Activated CD4-positive, CD25-positive, alpha-beta regulatory T cell treated with anti-CD3 and anti-CD28 coated beads, Interleukin-2, amount 50 U/mL, for 24 hours (primary cell): Measurements from ENCODE around the gene ADARB2.
"Not testable (repeated sequence)": the region's sequence is repeated elsewhere in the genome, so short reads cannot be mapped to it uniquely, and the experiment has no call there.

Experiments used
- ATAC-seq, 2 donors: fragments of 150-1000 bp; cut with Tn5 transposase; one replicate each; pipeline ENCODE4 v1.10.0; 2021; ENCODE audit warnings: mild to moderate bottlenecking in 1 of 2, moderate library complexity in 1 of 2

The ADARB2 gene

DNA sequence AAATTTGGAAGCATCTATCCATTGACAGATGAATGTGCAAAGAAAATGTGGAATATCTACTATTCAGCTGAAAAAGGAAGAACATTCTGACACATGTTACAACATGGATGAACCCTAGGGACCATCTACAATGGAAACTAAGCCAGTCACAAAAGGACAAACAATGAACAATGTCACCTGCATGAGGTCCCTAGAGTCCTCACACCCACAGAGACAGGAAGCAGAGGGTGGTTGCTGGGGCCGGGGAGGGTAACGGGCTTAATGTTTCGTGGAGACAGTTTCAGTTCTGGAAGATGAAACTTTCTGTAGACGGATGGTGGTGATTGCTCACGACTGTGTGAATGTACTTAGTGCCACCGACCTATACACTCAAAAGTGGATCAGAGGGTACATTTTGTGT is 282.9 kb downstream of the ADARB2 start:
- peak; percentile 27 to 51 for ATAC-seq

DNA sequence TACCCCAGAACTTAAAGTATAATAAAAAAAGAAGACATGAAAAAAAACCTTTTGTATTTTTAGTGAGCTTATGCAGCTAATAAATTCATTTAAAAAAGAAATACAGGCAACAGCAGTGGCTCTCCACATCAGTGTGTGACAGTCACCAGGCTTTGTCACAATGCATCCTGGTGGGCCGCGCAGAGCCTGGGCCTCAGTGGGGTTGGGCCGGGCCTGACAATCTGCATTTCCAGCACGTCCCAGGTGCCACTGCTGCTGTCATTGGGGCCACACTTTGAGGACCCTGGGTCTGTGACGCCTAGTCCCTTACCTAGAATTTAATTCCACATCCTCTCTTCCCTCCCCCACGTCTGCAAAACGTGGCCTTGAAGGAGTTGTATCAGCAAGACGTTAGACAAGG is 284.5 kb downstream of the ADARB2 start:
- no peak for ATAC-seq

DNA sequence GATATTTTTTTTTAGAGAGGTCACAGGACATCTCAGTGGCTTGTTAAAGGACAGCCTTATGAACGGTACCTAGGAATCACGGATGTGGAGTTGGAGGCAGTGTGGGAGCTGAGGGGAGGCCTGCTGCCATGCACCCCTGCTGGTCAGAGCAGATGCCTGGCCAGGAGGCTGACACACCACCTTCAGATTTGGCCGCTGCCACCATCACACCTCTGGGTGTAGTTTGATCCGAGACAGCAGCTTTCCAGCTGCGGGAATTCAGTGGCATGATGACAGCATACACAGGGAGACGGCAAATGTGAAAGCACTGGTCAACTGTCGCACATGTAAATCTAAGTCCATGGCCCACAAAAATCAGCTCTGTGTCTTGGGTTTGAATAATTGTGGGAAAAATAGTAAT is 285.4 kb downstream of the ADARB2 start:
- no peak for ATAC-seq

DNA sequence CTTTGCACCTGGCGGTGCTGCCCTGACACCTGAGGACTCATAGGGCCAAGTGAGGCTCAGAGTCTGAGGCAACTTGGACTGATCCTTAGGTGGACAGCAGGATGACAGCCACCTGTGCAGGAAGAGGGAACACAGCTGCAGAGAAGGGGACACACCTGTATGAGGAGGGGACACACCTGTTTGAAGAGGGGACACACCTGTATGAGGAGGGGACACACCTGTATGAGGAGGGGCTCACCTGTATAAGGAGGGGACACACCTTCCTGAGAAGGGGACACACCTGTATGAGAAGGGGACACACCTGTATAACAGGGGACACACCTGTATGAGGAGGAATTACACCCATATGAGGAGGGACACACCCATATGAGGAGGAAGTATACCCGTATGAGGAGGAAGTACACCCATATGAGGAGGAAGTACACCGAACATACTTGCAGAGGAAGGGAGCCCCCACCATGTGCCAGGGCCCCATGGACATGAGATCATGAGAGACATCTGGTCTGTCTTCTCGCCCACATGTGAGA is 285.9 kb downstream of the ADARB2 start:
- ATAC-seq = no peak

DNA sequence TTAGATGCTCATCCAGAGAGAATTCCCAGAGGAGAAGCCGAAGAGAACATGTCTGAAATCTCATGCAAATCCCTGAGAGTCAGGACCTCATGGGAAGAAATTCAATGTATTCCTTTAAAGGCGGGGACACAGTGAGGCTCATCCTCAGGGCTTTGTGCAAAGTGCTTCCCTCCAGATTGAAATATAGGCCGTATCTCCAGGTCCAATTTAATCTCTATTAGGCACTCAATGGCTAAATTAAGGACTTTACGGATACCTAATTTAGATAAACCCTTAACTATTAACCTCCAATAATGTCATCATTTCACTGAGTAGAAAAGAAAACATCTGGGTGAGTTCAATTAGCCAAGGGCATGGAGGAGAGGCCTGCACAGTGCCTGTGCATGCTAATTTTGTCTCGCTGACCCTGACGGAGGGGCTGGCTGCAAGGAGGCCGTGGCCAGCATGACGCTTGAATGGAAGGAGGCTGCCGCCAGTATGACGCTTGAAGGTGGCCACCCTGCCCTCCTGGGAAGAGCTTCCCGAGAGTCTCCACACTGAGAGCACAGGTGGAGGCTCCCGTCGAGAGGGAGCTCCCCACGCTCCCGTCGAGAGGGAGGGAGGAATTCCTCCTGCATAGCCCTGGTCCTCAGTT is 287.6 kb downstream of the ADARB2 start:
- ATAC-seq = no peak

DNA sequence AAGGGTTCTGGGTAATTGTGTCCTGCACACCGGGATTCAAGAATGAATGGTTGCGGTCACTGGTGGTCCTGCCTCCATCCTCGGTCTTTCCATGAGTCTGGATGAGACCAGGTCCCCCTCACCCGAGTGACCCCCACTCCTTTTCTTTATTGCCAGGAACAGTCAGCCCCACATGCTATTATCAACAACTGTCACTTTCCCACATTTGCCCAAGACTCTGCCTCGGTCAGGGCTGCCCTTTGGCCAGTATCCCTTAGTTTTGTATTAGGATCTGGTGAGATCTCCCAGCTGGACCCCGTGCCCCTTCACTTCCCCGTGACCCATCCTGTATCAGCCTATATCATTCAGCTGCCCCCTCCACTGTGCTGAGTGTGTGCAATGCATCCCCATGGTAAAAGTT is 288.3 kb downstream of the ADARB2 start:
- no peak for ATAC-seq

DNA sequence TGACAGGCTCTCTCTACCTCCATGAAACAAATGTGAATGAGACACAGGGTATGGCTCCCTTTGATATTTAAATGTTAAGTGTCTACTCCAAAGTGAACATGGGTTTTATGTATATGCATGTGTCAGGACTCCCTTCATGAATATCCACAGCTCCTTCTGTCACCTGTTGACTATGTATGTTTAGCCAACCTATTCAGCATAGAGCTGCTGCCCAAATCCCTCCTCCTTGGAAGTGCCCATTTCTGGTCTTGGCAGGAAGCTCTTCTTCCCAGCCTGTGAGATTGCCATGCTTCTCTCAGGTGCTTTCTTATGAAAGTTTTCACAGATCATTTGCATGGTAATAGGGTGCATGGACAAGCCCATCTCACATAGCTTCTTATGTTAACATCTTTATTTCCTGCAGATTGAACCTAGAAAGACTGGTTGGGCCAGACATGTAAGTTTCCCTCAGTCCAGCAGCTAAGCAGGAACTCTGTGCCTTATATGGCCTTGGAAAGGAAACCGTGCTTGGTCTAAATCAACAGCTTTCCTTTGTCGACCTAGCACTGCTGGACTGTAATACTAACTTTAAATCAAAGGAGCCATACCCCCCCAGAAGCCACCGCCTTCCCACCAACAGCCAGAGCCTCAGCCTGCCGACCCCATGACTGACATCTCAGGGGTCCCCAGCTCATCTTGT is 288.9 kb downstream of the ADARB2 start:
- no peak for ATAC-seq

DNA sequence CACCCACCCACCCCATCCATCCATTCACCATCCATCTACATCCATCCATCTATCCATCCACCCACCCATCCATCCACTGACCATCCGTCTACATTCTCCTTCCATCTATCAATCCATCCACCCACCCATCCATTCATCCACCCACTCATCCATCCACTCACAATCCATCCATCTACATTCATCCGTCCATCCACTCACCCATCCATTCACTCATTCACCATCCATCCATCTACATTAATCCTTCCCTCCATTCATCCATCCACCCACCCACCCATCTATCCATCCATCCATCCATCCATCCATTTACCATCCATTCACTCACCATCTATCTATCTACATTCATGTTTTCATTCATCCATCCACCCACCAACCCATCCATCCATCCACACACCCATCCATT is 292.5 kb downstream of the ADARB2 start:
- ATAC-seq = no peak

DNA sequence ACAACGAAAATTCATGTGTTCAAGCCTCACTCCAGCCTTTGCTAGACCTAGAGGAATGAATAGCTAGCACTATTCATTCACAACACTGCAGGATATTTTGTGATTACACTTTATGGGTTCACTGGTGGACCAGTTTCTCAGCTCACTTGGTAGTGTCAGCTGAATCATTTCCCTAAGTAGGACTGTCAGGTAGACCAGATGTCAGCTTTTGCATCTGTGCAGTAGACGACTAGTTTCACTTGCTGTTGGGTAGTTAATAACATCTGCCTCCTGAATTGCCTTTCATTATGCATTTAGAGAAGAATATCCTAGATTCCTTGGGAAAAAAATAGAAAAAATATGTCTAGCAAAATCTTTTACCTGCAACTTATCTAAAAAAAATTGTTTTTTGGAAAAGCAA is 296.4 kb downstream of the ADARB2 start:
- no peak for ATAC-seq

DNA sequence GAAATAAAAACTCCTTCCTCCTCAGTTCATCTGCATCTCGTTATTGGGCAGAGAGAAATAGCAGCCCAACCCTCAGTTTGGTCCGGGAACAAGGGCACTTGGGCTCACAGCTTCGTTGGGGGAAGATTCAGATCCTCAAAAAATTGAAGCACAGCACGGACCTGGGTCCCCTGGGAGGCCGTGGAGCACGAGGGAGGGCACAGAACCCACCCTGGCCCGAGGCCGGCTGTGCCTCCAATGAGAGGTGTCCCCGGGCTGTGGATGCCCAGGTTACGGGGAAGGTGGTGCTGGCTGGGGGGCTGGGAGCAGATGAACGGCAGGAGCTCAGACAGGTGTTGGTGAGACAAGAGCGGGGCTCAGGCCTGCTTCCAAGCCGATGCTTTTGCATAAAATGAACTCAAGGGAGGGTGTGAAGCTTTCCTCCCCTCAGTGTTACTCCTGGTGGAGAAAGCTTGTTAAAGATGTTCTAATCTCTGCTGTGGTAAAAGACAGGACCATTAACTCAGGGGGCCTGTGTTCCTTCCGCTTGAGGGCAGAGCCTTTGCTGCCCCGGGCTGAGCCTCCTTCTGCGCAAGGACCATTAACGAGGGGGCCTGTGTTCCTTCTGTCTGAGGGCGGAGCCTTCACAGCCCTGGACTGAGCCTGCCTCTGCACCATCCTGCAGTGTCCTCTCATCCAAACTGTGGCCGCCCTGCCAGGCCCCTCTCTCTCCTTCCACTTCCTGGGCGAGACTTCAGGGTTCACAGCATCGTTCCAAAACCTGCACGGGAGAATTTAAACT is 302.2 kb downstream of the ADARB2 start:
- ATAC-seq = no peak

DNA sequence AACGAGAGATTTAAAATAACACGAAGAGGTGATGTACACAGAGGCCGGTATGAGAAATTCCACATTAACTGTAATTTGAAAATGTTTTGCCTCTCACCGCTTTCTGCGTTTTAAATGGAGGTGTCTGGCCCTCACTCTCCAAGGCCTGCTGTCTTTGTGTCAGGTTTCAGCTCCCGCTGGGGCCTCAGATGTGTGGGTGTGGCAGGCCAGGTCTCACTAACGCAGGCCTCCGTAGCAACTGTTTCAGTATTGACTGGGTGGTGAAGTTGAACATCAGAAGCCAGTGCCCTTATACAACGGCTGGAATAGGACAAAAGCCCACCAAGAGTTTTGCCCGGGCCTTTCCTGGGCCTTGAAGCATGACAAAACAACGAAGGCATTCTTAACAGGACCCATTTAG is 303.1 kb downstream of the ADARB2 start:
- no peak for ATAC-seq

DNA sequence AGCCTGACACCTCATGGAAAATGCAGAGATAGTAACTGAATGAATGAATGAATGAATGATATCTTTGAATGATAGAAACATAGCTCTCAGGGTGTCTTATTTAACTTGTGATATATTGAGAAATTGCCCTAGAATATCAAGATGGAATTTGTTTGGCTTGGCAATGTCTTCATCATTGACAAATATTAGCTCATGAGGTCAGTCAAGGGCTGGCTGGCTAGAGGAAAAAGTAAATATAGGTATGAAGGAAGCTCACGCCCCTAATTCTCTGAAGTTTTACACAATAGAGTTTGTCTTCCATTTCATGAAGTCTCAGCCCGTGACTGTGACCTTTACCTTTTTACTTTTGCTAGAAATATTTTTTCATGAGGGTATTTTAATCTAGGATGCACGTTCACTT is 305.2 kb downstream of the ADARB2 start:
- no peak for ATAC-seq

DNA sequence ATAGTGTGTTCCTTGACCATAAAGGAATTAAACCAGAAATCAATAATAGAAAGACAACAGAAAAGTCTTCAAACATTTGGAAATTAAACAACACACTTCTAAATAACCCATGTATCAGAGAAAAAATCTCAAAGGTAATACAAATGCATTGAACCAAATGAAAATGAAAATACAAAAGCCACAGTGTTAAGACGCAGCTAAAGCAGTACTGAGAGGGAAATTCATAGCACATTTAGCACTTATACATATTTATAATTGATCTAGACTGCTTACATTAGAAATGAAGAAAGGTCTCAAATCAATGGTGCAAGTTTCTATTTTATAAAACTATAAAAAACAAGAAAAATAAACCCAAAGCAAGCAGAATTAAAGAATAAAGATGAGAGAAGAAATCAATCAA is 306.1 kb downstream of the ADARB2 start:
- no peak for ATAC-seq

DNA sequence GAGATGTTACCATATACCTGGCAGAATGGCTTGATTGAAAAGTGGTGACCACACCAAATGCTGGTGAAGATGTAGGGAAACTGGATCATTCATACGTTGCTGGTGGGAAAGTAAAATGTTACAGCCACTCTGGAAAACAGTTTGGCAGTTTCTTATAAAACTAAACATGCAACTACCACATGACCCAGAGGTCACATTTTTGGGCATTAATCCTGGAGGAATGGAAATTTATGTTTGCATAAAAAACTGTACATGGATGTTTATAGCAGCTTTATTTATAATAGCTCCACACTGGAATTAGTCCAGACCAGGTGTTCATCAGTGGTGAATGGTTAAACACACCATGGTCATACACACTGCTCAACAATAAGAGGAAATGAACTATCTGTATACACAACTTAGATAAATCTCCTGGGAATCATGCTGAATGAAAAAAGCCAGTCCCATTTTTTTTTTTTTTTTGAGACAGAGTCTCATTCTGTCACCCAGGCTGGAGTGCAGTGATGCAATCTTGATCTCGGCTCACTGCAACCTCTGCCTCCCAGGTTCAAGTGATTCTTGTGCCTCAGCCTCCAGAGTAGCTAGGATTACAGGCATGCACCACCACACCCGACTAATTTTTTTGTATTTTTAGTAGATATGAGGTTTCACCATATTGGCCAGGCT is 309.7 kb downstream of the ADARB2 start:
- ATAC-seq = not testable (repeated sequence)

DNA sequence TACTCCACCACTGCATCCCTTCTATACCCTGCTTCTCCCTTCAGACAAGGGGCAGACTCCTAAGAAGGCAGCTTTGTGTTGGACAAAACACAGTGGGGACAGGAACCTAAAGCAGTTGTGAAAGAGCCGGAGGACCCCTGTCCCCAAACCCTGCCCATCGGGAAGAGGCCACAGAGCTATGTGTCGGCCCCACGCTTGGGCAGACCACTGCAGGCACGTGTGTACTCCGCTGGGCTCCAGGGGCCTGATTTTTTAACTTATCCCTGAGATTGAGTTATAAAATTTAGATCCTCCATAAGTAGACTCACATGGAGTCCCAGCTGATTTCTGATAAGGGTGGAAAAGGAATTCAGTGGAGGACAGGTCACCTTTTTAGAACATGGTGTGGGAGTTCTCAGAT is 310.5 kb downstream of the ADARB2 start:
- no peak for ATAC-seq

DNA sequence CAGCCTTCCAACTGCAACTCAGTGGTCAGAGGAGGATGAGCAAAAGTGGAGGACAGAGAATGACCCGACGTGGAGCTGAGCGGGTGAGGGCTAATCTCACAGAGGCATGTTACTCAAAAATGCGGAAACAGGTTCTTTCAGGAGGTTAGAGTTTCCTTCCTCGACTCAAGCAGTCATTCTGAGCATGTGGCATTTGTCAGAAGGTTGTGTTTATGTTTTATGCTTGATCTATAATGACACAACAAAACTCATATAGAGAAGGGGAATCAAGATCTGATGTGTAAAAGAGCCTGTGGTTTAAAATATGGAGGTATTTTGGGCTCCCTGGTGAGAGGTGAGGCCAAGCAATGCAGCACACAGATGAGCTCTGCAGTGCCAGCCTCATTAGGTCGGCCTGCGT is 311.4 kb downstream of the ADARB2 start:
- ATAC-seq = peak in 1 of 2 donors; percentile 50

DNA sequence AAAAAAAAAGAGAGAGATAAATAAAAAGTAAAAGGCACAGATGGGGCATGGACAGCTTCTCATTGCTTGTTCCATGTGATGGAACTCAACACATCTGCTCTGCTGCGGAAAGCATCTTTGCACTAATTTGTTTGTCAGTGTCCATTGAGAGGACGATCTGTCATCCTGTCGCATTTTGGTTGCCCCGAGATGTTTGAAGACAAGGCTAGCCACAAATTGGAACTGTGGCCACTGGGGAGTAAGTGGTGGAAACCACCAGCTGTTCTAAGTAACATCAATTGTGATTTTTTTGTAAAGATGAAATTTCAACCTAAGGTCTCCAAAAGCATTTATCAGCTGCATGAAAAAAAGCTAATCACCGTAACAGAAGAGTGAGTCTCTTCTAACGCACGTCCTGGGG is 312.7 kb downstream of the ADARB2 start:
- no peak for ATAC-seq

DNA sequence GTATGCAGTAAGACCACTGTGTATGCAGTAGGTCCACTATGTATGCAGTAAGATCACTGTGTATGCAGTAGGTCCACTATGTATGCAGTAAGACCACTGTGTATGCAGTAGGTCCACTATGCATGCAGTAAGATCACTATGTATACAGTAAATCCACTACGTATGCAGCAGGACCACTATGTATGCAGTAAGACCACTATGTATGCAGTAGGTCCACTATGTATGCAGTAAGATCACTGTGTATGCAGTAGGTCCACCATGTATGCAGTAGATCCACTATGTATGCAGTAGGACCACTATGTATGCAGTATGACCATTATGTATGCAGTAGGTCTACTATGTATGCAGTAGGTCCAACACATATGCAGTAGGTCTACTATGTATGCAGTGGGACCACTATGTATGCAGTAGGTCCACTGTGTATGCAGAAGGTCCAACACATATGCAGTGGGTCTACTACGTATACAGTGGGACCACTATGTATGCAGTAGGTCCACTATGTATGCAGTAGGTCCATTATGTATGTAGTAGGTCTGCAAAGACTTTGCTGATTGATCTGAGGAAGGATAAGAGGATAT is 313.6 kb downstream of the ADARB2 start:
- ATAC-seq = no peak

DNA sequence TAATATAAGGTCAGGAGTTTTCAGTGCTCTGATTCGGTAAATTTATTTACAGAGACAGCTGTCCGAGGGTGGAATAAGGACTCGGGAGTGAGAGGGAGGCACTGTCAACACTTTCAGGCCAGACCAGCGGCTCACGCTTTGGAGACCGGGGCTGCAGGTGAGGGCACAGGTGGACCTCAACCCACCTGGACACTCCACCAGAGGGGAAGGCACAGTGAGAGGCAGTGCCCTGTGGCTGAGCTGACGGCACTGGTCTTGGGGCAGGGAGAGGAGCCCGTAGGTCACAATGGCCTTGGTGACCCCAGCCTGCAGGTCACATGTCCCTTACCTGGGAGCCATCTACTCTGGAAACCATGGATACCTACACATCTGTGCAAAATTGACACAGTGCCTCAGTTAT is 315.1 kb downstream of the ADARB2 start:
- ATAC-seq = no peak

DNA sequence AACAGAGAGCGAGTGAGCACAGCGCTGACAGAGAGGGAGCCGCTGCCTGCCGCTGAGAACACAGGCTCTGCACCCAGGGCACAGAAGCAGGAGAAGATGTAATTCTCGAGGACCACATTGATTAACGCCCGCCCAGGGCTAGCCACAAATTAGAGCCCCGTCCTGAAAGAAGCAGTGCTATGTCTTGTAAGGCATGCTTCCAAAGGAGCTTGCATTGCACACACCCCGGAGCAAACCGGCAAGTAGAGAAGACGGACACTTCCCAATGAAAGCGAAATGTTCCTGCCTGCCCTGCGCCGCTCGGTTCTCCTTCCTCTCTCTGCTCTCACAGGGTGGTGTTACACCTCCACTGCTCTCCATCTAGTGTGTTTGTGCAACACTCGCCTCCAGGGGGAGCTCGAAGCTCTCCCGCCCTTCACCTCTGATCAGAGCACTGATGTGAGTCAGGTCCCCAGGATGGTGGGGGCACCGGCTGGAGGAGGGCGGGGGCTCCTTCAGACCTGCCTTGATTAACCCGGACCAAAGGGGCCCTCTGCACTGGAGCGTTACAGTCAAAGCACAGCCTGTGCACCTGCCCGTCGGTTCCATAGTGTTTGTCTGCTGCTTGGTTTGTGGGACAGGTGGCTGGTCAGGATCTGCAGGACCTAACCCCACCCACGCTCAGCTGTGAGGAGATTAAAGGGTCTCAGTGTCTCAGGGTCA is 316.5 kb downstream of the ADARB2 start:
- ATAC-seq = peak; percentile 82 to 85

DNA sequence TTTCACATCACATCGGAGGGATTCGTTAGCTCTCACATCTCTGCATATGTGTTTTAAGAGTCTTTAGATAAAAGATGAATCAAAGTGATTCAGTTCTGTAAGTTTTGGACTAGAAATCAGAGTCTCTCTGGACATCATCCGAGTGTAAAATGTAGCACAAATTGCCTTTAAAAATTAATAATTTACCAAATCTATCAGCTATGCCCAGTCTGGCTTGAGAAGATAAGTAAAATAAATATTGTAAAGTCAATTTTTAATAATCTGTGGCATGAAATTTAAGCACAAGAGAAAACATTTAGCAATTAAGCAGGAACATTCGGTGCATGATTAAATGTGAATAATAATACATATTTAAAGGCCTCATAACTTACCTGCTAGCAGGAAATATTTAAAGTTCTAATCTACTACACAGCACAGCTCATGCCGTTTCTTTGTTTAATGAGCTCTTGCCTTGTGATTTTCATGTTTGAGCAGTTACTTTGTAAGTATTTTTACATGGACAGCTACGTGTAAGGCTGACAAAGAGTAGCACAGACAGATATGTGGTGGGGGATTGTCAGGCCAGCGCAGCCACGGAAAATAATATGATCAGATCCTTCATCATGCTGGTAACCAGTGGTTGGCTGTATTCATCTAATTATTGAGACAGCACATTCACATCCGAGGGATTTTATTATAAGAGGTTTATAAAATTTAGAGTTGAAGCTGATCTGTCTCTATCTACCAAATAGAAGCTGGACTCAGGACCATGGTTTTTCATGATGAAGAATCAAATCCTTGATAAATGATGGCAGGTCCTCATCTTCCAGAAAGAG is 317.3 kb downstream of the ADARB2 start:
- ATAC-seq = no peak
